Stimulated activated CD8-positive, alpha-beta memory T cell treated with anti-CD3 and anti-CD28 coated beads, Interleukin-7, amount 100 ng/mL, for 4 hours (primary cell): ENCODE results near the gene CHMP4B.

Experiments
- DNase-seq, 2 donors: peaks; one replicate each; pipeline ENCODE4 v3.0.0-alpha.2; 2020; ENCODE audit warnings: low read depth in 2 of 2

CHMP4B gene

GRCh38 chr20:33863440-33864323, 52.5 kb downstream of the CHMP4B start:
- DNase-seq = no peak

GRCh38 chr20:33864324-33864963, 53.3 kb downstream of the CHMP4B start:
- DNase-seq = no peak

- DNase-seq = no peak
These were observed 54.7 kb downstream of the CHMP4B start for GRCh38 chr20:33865761-33866370.

GRCh38 chr20:33866398-33867100, 55.4 kb downstream of the CHMP4B start:
- no peak for DNase-seq

- DNase-seq = no peak
These were observed 56.9 kb downstream of the CHMP4B start for GRCh38 chr20:33868042-33868441.

GRCh38 chr20:33868595-33868994, 57.4 kb downstream of the CHMP4B start:
- DNase-seq = no peak

GRCh38 chr20:33869283-33869682, 58.1 kb downstream of the CHMP4B start:
- no peak for DNase-seq

GRCh38 chr20:33871362-33871761, 60.2 kb downstream of the CHMP4B start:
- DNase-seq = no peak

GRCh38 chr20:33874129-33874528, 63.0 kb downstream of the CHMP4B start:
- DNase-seq = no peak

- DNase-seq = no peak
These were observed 63.9 kb downstream of the CHMP4B start for GRCh38 chr20:33875055-33875454.

- DNase-seq = no peak
These were observed 64.4 kb downstream of the CHMP4B start for GRCh38 chr20:33875534-33876026.

- no peak for DNase-seq
These were observed 67.4 kb downstream of the CHMP4B start for GRCh38 chr20:33878583-33878982.

- no peak for DNase-seq
These were observed 69.2 kb downstream of the CHMP4B start for GRCh38 chr20:33880396-33880795.

GRCh38 chr20:33881989-33882388, 70.8 kb downstream of the CHMP4B start:
- DNase-seq = no peak

GRCh38 chr20:33882481-33882880, 71.3 kb downstream of the CHMP4B start:
- no peak for DNase-seq

GRCh38 chr20:33883164-33883563, 72.0 kb downstream of the CHMP4B start:
- DNase-seq = no peak

- no peak for DNase-seq
These were observed 73.5 kb downstream of the CHMP4B start for GRCh38 chr20:33884633-33885032.

GRCh38 chr20:33889312-33889711, 78.2 kb downstream of the CHMP4B start:
- no peak for DNase-seq

GRCh38 chr20:33890557-33890956, 79.4 kb downstream of the CHMP4B start:
- no peak for DNase-seq

GRCh38 chr20:33893314-33893713, 82.2 kb downstream of the CHMP4B start:
- DNase-seq = no peak

- no peak for DNase-seq
These were observed 83.7 kb downstream of the CHMP4B start for GRCh38 chr20:33894798-33895197.

GRCh38 chr20:33896509-33896908, 85.4 kb downstream of the CHMP4B start:
- DNase-seq = no peak
